MCF 10A (cell line): Measurements from ENCODE around the gene NRARP. TPM values are rescaled to one million over a fixed set of nuclear protein-coding genes. Genes with fewer than 3 reads are reported as not detected.

ENCODE experiments used
- BruUV-seq: library from RNA; stranded (reverse); fragments of 400-500 nt; replicated peaks from 2 replicates; lab custom pipeline; 2021; lab: Mats Ljungman, UMichigan
- CTCF ChIA-PET: fragments of 300-600 bp; sonication (Branson Sonifier 250); formaldehyde crosslinking; extraction: SDS; loops from one replicate; lab custom pipeline; 2021; ENCODE audit warnings: antibody characterized with exemption, inconsistent platforms; lab: Yijun Ruan, JAX
- POLR2A ChIA-PET: fragments of 300-600, 350-650 bp; sonication (Branson Sonifier 250); formaldehyde crosslinking; extraction: SDS; loops from one replicate; lab custom pipeline; 2020; ENCODE audit warnings: antibody characterized with exemption, inconsistent platforms; lab: Yijun Ruan, JAX
- DNase-seq: peaks from one replicate; pipeline ENCODE4 v3.0.0-alpha.2; 2018; ENCODE audit not compliant: unreplicated experiment
- H3K27ac Mint-ChIP-seq: one replicate; pipeline ENCODE4 v1.8.0; 2022; ENCODE audit warnings: mild to moderate bottlenecking, low read depth, mixed read lengths; ENCODE audit not compliant: unreplicated experiment
- H3K27me3 Mint-ChIP-seq: one replicate; pipeline ENCODE4 v1.8.0; 2022; ENCODE audit warnings: mixed read lengths; ENCODE audit not compliant: insufficient read depth, unreplicated experiment
- H3K36me3 Mint-ChIP-seq: one replicate; pipeline ENCODE4 v1.8.0; 2022; ENCODE audit warnings: mild to moderate bottlenecking, moderate library complexity, mixed read lengths; ENCODE audit not compliant: insufficient read depth, unreplicated experiment
- H3K4me1 Mint-ChIP-seq: one replicate; pipeline ENCODE4 v1.8.0; 2022; ENCODE audit warnings: mixed read lengths; ENCODE audit not compliant: insufficient read depth, unreplicated experiment
- H3K4me3 Mint-ChIP-seq: one replicate; pipeline ENCODE4 v1.8.0; 2022; ENCODE audit warnings: mild to moderate bottlenecking, moderate library complexity, mixed read lengths; ENCODE audit not compliant: unreplicated experiment
- H3K9me3 Mint-ChIP-seq: one replicate; pipeline ENCODE4 v1.8.0; 2022; ENCODE audit warnings: mixed read lengths; ENCODE audit not compliant: unreplicated experiment
- CTCF ChIP-seq: fragments of 200-600 bp; IDR thresholded peaks from one replicate; pipeline ENCODE4 v1.8.0; 2022; ENCODE audit warnings: antibody characterized with exemption, mild to moderate bottlenecking; ENCODE audit not compliant: unreplicated experiment
- intact Hi-C: fragments of 100-400 bp; cut with micrococcal nuclease; formaldehyde crosslinking; loops from 2 replicates; pipeline ENCODE4 v1.14.1; 2022
- total RNA-seq: library from RNA; stranded (reverse); gene quantifications from 2 replicates; pipeline ENCODE4 v1.2.3, GENCODE V29; 2022

Gene NRARP
- total RNA-seq, 1 experiment from 2014 or later = 1.4 TPM

DNA sequence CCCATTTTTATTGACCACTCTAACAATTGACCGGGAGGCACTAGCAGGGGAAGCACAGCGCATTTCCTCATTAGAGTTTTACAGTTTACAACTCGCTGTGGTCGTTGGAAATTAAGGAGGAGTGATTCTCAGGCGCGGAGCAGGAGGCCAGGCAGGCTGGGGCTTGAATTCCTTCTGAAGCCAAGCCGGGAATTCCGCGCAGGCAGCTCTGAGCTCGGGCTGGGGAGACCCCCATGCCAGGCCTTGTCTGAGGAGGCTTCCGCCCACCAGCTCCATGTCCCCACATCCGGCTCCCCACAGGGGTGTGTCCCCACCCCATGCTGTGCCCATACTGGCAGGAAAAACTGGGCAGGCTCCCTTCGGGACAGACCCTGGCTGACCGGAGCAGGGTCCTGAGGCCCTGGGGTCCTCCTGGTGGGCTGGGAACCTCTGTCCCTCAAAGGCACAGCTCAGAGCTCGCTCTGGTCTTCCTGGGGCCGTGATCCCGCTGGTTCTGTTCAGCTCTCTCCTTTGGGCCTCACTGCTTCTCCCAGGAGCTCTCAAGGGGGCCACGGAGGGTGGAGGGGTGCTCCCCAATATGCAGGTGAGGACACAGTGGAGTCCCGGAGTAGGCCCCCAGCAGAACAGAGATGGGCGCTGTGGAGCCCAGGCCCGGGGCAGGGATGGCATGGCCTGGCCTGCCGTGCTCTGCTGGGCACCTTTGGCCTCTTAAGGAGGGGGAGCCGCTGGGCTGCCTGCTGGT, 1.3 kb upstream of the NRARP start:
- Mint-ChIP-seq H3K27ac (no peak overlapping the region), H3K9me3 (no peaks in the 10 kb centered on the region), H3K27me3 (no peaks in the 10 kb centered on the region), H3K4me1 (no peaks in the 10 kb centered on the region), H3K36me3 (peaks cover 12% of the 10 kb centered on the region), H3K4me3 (no peak overlapping the region)
- ChIA-PET POLR2A (interaction anchor here (1.5 to 2.0 kb wide), 2 partner anchors 49 to 119 kb away, joined by 5 read pairs; partner anchors contain the start of genes EXD3 and NELFB), CTCF (interaction anchor here (0.6 to 0.7 kb wide), 3 partner anchors 20 to 232 kb away, joined by 3 to 4 read pairs (median 3); no protein-coding TSS in a partner anchor)
- intact Hi-C loops = loop anchor here (5.0 kb wide), 1 partner anchor 119 kb away; the partner anchor contains the start of genes EXD3 and NOXA1
- no peak for DNase-seq
- no peak for TF ChIP-seq CTCF
- no TSS peak for BruUV-seq

GRCh38 chr9:137302449-137303150, 529 bp upstream of the NRARP start:
- no peak for DNase-seq
- ChIA-PET POLR2A (interaction anchor here (0.6 to 1.5 kb wide), 3 partner anchors 9 to 57 kb away, joined by 3 to 6 read pairs (median 5); partner anchors contain the start of gene NELFB), CTCF (interaction anchor here (0.5 to 0.7 kb wide), 3 partner anchors 16 to 274 kb away, joined by 3 to 4 read pairs (median 3); no protein-coding TSS in a partner anchor)
- no peak overlapping the region for H3K4me3 Mint-ChIP-seq
- intact Hi-C loops = loop anchor here (5.0 kb wide), 1 partner anchor 120 kb away; the partner anchor contains the start of genes EXD3 and NOXA1
- H3K9me3 Mint-ChIP-seq = no peaks in the 10 kb centered on the region
- H3K4me1 Mint-ChIP-seq = no peaks in the 10 kb centered on the region
- no peak overlapping the region for H3K27ac Mint-ChIP-seq
- peaks cover 12% of the 10 kb centered on the region for H3K36me3 Mint-ChIP-seq
- peak; percentile 73 for TF ChIP-seq CTCF
- no peaks in the 10 kb centered on the region for H3K27me3 Mint-ChIP-seq
- BruUV-seq = no TSS peak

DNA sequence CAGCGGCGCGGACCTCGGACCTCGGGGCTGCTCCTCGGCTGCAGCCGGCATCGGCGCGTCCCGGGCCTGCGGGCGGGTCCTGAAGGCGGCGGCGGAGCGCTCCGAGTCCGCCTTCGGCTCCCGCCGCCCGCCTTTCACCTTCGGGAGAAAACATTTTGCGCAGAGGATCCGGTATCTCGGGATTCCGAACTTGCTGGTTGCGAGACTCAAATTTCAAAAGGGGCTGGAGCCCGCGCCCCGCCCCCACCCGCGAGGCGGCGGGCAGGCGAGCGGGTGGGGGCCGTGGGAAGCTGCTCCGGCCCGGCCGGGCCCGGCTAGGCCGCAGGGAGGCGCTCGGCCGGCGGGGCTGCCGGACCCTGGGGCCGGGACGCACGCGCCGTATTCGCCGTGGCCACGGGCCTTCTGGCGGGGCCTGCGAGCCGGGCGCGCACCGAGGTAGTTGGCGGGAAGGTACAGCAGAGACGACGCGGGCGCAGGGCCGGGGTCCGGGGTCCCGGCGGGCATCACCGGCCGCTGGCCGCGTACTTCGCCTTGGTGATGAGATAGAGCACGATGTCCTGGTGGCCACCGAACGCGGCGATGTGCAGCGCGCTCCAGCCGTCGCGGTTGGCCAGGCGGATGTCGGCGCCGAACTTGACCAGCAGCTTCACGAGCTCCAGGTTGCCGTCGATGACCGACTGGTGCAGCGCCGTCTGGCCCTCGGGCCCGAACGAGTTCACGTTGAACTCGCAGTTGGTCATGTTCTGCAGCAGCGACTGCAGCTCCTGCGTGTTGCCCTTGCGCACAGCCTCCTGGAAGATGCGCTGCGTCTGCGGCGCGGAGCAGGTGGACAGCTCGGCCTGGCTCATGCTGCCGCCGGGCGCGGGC, 757 bp downstream of the NRARP start:
- Mint-ChIP-seq H3K27ac (no peak overlapping the region), H3K36me3 (peaks cover 5% of the 10 kb centered on the region), H3K27me3 (peaks cover 8% of the 10 kb centered on the region), H3K4me1 (no peaks in the 10 kb centered on the region), H3K9me3 (no peaks in the 10 kb centered on the region), H3K4me3 (peak overlapping the region; percentile 74)
- peak; percentile 17 for TF ChIP-seq CTCF
- CTCF ChIA-PET = interaction anchor here (0.6 to 1.1 kb wide), 2 partner anchors 82 to 109 kb away, joined by 3 read pairs; no protein-coding TSS in a partner anchor
- intact Hi-C loops = loop anchor here (5.0 kb wide), 1 partner anchor 121 kb away; the partner anchor contains the start of genes EXD3 and NOXA1
- DNase-seq = peak; percentile 56
- BruUV-seq = no TSS peak
- POLR2A ChIA-PET = interaction anchor here (0.8 to 1.4 kb wide), 2 partner anchors 10 to 181 kb away, joined by 5 to 6 read pairs; no protein-coding TSS in a partner anchor
